LNCaP clone FGC (cell line): ENCODE results near the gene HOXA9.

Experiments
- DNase-seq: peaks from one replicate; pipeline ENCODE4 v3.0.0-alpha.2; 2011; ENCODE audit warnings: low read depth
- H3K4me3 ChIP-seq: 2 replicates; pipeline ENCODE4 v1.5.1; 2011; ENCODE audit warnings: mild to moderate bottlenecking, low read depth, low read length, control low read depth
- TF ChIP-seq, protein P1 (sequence below): IDR thresholded peaks from 2 replicates; pipeline ENCODE4 v1.5.1; 2012; ENCODE audit warnings: mild to moderate bottlenecking; ENCODE audit not compliant: control insufficient read depth, insufficient read depth; ENCODE audit errors: extremely low read depth

The HOXA9 gene

DNA sequence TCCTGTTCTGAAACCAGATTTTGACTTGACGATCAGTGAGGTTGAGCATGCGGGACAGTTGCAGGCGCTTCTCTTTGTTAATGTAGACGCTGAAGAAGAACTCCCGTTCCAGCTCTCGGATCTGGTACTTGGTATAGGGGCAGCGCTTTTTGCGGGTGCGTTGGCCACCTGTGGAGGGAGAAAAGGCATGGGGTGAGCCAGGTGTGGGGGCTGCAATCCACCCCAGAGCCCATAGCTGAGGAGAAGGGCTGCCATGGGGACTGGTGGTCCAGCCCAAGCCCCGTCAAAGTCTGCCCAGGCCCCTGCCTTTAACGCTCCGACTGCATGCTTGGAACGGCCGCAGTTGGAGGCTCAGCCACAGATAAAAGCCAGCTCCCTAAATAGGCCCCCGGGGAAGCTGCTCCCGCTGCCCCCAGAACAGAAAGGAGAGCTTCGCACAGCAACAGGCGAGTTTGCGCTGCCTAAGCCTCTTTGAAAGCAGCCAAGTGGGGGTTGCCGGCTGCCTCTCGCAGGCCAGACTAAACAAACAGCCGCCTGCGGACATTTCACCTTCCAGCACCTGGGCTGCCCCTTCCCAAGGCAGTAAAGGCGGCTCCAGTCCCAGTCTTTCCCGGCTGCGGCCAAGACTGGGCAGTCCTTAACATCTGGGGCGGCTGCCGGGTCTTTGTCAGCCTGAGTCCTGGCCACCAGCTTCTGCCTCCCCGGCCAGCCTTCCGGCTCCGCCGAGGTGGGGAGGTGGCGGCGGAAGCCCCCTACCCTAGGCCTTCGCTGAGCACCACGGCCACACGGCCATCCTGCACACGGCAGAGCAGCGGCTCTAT is 17.7 kb upstream of the HOXA9 start:
- DNase-seq: no peak
- TF ChIP-seq, protein P1, sequence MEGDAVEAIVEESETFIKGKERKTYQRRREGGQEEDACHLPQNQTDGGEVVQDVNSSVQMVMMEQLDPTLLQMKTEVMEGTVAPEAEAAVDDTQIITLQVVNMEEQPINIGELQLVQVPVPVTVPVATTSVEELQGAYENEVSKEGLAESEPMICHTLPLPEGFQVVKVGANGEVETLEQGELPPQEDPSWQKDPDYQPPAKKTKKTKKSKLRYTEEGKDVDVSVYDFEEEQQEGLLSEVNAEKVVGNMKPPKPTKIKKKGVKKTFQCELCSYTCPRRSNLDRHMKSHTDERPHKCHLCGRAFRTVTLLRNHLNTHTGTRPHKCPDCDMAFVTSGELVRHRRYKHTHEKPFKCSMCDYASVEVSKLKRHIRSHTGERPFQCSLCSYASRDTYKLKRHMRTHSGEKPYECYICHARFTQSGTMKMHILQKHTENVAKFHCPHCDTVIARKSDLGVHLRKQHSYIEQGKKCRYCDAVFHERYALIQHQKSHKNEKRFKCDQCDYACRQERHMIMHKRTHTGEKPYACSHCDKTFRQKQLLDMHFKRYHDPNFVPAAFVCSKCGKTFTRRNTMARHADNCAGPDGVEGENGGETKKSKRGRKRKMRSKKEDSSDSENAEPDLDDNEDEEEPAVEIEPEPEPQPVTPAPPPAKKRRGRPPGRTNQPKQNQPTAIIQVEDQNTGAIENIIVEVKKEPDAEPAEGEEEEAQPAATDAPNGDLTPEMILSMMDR: no peak
- H3K4me3 ChIP-seq: no peak overlapping the region

DNA sequence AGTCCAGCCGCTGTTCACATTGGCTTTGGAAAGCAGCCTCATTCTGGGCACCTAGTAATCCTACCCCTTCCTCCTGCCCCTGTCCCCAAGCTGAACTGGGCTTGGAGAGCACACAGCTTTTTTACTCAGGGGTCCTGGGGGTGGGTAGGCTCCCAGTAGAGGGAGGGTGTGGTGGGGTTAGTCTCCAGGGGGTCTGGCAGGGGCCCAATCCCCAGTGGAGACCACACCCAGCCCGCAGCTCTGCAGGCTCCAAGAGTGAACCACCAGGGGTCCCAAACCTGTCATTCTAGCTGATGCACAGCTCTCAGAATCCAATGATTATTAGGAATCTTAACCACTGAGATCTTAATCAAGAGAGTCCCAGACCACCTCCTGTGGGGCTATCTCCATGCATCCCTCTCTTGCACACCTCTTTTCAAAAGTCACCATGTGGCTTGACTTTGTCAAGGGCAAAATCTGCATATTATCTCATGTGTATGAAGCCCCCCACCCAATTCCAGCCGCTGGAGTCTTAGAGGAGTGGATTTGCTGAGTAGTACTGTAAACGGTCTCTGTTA is 17.0 kb upstream of the HOXA9 start:
- no peak overlapping the region for H3K4me3 ChIP-seq
- TF ChIP-seq, protein P1: no peak
- DNase-seq: no peak

DNA sequence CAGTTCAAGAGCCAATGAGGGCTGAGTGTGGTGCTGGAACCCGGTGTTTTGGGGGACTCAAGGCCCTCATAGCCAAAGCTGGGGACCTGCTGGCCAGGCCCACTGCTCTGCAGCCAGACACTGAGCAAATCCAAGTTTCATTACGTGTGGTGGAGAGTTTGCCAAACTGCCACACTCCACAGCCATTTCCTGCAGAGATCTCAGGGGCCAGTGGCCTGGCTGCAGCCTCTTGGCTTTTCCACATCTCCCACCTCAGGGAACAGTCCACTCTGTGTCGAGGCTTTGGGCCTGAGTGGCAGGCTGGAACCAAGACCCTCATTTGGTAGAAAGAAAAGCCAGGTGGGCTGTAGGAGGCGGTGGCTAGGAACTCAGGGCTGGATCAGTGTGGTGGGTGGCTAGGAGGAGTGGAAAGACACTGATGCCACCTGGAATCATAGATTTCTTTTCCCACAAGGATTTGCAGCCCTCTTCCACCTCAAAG is 16.5 kb upstream of the HOXA9 start:
- TF ChIP-seq, protein P1: no peak
- no peak for DNase-seq
- no peak overlapping the region for H3K4me3 ChIP-seq

DNA sequence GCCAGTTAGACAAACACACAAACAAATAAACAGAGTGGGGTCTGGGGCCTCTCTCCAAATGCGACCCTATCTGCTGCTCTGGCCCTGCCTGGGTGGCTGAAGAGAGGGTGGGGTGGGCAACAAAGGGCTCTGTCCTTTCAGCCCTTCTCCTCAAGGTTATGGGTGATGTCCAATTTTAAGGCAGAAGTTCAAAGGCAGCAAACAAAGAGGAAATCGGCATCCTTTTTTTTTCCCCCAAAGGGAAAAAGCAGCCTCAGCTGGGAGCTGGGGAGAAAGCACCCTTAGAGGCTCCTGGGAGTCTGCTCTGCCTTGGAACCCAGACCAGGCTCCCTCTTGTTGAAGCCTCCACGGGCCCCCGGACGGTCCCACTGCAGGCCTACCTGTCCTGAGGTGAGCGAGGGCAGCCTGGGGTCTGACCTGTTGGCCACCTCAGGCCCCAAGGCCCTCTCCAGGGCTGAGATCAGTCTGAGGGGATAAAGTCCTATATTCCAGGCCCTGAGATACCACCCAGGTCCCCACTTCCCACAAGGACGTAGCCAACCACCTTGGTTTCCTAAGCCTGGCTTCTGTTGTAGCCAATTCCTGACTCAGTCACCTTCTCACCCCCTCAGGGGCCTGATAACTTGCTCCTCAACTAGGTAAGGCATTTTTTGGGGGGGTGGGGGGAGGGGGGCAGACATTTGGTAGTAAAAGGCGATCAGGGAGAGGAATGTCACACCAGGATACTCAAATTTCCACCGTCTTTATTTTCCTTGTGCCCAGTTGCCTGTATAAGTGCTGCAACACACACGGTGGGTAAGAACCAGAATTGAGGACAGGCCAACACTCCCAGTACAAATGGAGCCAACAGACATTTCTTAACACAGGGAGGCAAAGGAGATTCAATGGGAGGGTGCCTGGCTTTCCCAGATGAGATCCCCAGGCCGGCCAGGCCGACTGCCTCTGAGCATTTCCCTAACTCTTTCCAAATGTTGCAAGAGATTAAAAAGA is 15.4 kb upstream of the HOXA9 start:
- TF ChIP-seq, protein P1: no peak
- no peak overlapping the region for H3K4me3 ChIP-seq
- DNase-seq: no peak

DNA sequence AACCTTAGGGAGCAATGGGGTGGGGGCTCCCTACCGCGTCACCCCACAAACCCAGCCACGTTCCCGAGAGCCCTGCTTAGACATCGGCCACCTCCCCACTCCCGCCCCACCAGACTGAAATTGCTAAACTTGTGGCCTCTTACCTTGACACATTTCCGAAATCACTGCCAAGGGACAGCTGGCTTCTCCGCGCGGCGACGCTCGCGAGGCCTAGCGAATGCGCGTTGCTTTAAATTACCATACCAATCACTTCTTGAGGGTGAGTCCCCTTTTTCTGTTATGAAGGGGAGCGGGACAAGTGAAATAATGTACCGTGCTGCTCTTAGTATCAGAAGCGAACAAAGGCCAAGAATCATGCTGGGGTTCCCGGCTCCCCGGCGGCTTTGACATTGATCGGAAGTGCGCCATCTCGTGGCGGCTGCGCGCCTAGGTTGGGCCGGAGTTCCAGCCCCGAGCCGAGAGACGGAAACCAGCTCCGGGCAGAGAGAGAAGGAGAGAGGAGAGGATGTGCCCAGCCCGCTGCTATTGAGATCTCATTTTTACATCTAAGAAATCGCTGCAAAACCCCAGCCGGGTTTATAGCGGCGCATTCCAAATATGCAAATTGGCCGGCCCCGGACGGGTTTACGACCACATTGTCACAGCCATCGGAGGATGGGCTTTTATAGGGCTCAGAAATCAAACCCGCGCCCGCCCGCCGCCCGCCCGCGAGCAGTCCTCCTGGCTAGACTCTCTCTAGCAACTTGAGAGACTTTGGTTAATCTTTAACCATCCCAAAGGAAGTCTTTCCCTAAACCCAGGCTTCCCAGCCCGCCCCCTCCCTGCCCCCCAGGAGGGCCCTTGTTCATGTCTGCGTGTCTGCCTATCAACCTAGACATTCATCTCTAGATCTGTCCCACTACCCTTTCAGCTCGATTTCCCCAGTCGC is 14.4 kb upstream of the HOXA9 start:
- TF ChIP-seq, protein P1: peak; percentile 65
- DNase-seq: no peak
- H3K4me3 ChIP-seq: no peak overlapping the region

DNA sequence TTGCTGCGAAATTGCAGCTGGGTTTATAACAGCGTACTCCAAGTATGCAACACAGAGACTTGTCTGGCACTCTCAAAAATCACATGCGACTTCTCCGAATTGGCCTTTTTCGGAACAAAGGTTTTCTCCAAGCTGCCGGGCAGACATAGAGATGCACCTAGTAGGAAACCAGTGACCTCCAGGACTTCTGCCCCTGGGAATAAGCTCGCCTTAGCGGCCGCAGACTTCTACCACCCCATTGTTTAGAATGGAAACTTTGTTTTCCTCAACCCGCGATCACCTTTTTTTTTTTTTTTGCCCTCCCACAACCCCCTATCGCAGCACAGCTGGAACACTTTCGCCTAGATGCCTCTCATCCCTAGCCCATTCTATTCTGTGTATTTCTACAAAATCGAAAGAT is 13.7 kb upstream of the HOXA9 start:
- TF ChIP-seq, protein P1: no peak
- DNase-seq: no peak
- no peak overlapping the region for H3K4me3 ChIP-seq
